Astrocyte of the spinal cord (primary cell): Measurements from ENCODE around the gene RNF150.
"Not testable (repeated sequence)": the region's sequence is repeated elsewhere in the genome, so short reads cannot be mapped to it uniquely, and the experiment has no call there.

ENCODE experiments used
- DNase-seq: peaks from one replicate; pipeline ENCODE4 v3.0.0; 2011; ENCODE audit warnings: low read depth, low spot score
- H3K4me3 ChIP-seq: 2 replicates; pipeline ENCODE4 v1.5.1; 2011; ENCODE audit warnings: low read depth, mild to moderate bottlenecking, low read length, moderate library complexity
- in situ Hi-C: cut with HindIII; loops from 2 replicates; pipeline ENCODE4 v1.10.0; 2017; ENCODE audit warnings: low sequenced_read_pairs
- TF ChIP-seq, protein P1 (sequence below): IDR thresholded peaks from 2 replicates; pipeline ENCODE4 v1.5.1; 2012; ENCODE audit warnings: low read depth, mild to moderate bottlenecking, low read length, inconsistent platforms

Gene RNF150

DNA sequence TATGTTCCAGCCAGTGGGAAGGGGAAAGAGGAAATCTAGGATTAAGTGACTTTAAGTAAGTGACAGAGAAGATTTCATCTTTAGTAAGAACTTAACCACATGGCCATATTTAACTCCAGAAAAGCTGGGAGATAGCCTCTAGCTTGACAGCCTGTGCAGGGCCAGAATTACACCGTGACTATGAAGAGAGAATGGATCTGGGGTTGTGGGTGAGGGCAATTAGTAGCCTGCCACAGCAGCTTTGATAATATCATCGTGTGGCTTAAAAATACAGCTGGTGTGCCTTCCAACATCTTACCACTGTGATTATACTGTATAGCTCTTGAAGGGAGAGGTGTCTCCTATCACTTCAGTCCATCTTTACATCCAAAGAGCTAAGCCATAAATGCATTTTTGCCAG is 319.5 kb downstream of the RNF150 start:
- H3K4me3 ChIP-seq = no peak overlapping the region
- no peak for DNase-seq
- TF ChIP-seq, protein P1, sequence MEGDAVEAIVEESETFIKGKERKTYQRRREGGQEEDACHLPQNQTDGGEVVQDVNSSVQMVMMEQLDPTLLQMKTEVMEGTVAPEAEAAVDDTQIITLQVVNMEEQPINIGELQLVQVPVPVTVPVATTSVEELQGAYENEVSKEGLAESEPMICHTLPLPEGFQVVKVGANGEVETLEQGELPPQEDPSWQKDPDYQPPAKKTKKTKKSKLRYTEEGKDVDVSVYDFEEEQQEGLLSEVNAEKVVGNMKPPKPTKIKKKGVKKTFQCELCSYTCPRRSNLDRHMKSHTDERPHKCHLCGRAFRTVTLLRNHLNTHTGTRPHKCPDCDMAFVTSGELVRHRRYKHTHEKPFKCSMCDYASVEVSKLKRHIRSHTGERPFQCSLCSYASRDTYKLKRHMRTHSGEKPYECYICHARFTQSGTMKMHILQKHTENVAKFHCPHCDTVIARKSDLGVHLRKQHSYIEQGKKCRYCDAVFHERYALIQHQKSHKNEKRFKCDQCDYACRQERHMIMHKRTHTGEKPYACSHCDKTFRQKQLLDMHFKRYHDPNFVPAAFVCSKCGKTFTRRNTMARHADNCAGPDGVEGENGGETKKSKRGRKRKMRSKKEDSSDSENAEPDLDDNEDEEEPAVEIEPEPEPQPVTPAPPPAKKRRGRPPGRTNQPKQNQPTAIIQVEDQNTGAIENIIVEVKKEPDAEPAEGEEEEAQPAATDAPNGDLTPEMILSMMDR = no peak
- in situ Hi-C loops = no loop called here

DNA sequence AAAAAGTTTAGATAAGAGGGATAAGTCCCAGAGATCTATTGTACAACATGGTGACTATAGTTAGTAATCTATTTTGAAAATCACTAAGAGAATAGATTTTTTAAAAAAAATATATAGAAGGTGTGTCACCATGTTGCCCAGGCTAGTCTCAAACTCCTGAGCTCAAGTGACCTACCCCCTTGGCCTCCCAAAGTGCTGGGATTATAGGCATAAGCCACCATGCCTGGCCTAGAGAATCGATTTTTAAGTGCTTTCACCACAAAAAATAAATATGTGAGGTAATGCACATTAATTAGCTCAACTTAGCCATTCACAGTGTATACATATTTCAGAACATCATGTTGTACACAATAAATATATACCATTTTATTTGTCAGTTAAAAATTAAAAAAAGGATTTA is 320.4 kb downstream of the RNF150 start:
- TF ChIP-seq, protein P1 = no peak
- no peak overlapping the region for H3K4me3 ChIP-seq
- in situ Hi-C loops = no loop called here
- no peak for DNase-seq

- H3K4me3 ChIP-seq = no peak overlapping the region
- in situ Hi-C loops = no loop called here
- no peak for DNase-seq
- TF ChIP-seq, protein P1 = no peak
These were observed 321.8 kb downstream of the RNF150 start for GRCh38 chr4:140811429-140811828.

DNA sequence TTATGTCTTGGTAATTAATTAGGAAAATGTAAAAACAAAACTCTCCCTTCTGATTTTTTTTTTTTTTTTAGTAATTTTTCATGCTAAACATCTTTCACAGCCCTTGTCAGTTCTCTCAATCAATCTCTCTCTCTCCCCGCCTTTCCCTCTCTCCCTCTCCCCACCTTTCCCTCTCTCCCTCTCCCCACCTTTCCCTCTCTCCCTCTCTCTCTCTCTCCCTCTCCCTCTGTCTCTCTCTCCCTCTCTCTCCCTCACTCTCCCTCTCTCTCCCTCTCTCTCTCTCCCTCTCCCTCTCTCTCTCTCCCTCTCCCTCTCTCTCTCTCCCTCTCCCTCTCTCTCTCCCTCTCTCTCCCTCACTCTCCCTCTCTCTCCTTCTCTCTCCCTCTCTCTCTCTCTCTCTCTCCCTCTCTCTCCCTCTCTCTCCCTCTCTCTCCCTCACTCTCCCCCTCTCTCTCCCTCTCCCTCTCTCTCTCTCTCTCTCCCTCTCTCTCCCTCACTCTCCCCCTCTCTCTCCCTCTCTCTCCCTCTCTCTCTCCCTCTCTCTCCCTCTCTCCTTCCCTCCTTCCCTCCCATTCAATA is 322.6 kb downstream of the RNF150 start:
- DNase-seq, H3K4me3 ChIP-seq, in situ Hi-C loops: not testable (repeated sequence)
